Measurements from ENCODE around the gene TECPR2.

TECPR2 gene

GRCh38 chr14:102426796-102427195 is 64.1 kb downstream of the TECPR2 start:
- DNase-seq (ENCODE audit: low read depth) = no peak
- TF ChIP-seq MAX (IDR thresholded peaks at IDR 0.05; ENCODE audit: low read depth, low read length) (no peak), POLR2A (IDR thresholded peaks at IDR 0.05; ENCODE audit: extremely low read depth, insufficient read length) (no peak), CTCF (IDR thresholded peaks at IDR 0.05; ENCODE audit: low read depth, low read length) (no peak), MYC (IDR thresholded peaks at IDR 0.05; ENCODE audit: low read depth, low read length) (no peak)
- H3K4me3 ChIP-seq (ENCODE audit: low read depth, low read length) = no peak overlapping the region

- no peak for TF ChIP-seq POLR2A (IDR thresholded peaks at IDR 0.05; ENCODE audit: extremely low read depth, insufficient read length)
- TF ChIP-seq MYC (IDR thresholded peaks at IDR 0.05; ENCODE audit: low read depth, low read length) = no peak
- TF ChIP-seq MAX (IDR thresholded peaks at IDR 0.05; ENCODE audit: low read depth, low read length) = no peak
- no peak for TF ChIP-seq CTCF (IDR thresholded peaks at IDR 0.05; ENCODE audit: low read depth, low read length)
- DNase-seq (ENCODE audit: low read depth) = no peak
- H3K4me3 ChIP-seq (ENCODE audit: low read depth, low read length) = no peak overlapping the region
Measured at GRCh38 chr14:102427642-102428041, 64.9 kb downstream of the TECPR2 start.

- DNase-seq (ENCODE audit: low read depth) = no peak
- TF ChIP-seq MAX (IDR thresholded peaks at IDR 0.05; ENCODE audit: low read depth, low read length) (no peak), POLR2A (IDR thresholded peaks at IDR 0.05; ENCODE audit: extremely low read depth, insufficient read length) (no peak), MYC (IDR thresholded peaks at IDR 0.05; ENCODE audit: low read depth, low read length) (no peak), CTCF (IDR thresholded peaks at IDR 0.05; ENCODE audit: low read depth, low read length) (no peak)
- H3K4me3 ChIP-seq (ENCODE audit: low read depth, low read length) = no peak overlapping the region
Measured at GRCh38 chr14:102430212-102430908, 67.6 kb downstream of the TECPR2 start.

- H3K4me3 ChIP-seq (ENCODE audit: low read depth, low read length) = no peak overlapping the region
- no peak for TF ChIP-seq CTCF (IDR thresholded peaks at IDR 0.05; ENCODE audit: low read depth, low read length)
- DNase-seq (ENCODE audit: low read depth) = no peak
Measured at GRCh38 chr14:102431751-102432150, 69.0 kb downstream of the TECPR2 start.

- no peak overlapping the region for H3K4me3 ChIP-seq (ENCODE audit: low read depth, low read length)
- DNase-seq (ENCODE audit: low read depth) = no peak
- TF ChIP-seq CTCF (IDR thresholded peaks at IDR 0.05; ENCODE audit: low read depth, low read length) (no peak), POLR2A (IDR thresholded peaks at IDR 0.05; ENCODE audit: extremely low read depth, insufficient read length) (no peak), MYC (IDR thresholded peaks at IDR 0.05; ENCODE audit: low read depth, low read length) (no peak), MAX (IDR thresholded peaks at IDR 0.05; ENCODE audit: low read depth, low read length) (no peak)
Measured at GRCh38 chr14:102434647-102435175, 72.0 kb downstream of the TECPR2 start.
